Parathyroid adenoma (tissue), 2 donors: ENCODE measurements around the gene PRRC1.
A peak's percentile ranks its signal among the peaks of the same experiment; 100 is the strongest.

ENCODE experiments used
- H2AFZ ChIP-seq: fragments of 300-600 bp; sonication (generic); one replicate; pipeline ENCODE4 v1.7.0; 2017; ENCODE audit warnings: antibody characterized with exemption, mild to moderate bottlenecking
- H3K27ac ChIP-seq: fragments of 300-600 bp; sonication (generic); one replicate; pipeline ENCODE4 v1.7.0; 2017
- H3K27me3 ChIP-seq: fragments of 300-600 bp; sonication (generic); one replicate; pipeline ENCODE4 v1.7.0; 2017; ENCODE audit warnings: low read length; ENCODE audit not compliant: control insufficient read depth, insufficient read depth
- H3K36me3 ChIP-seq: fragments of 300-600 bp; sonication (generic); one replicate; pipeline ENCODE4 v1.7.0; 2017; ENCODE audit warnings: low read length; ENCODE audit not compliant: control insufficient read depth, insufficient read depth
- H3K4me1 ChIP-seq: fragments of 300-600 bp; sonication (generic); one replicate; pipeline ENCODE4 v1.7.0; 2017; ENCODE audit warnings: control low read depth
- H3K4me2 ChIP-seq: fragments of 300-600 bp; sonication (generic); one replicate; pipeline ENCODE4 v1.7.0; 2017; ENCODE audit warnings: low read length
- H3K4me3 ChIP-seq: fragments of 300-600 bp; sonication (generic); one replicate; pipeline ENCODE4 v1.7.0; 2017; ENCODE audit warnings: low read depth, low read length
- H3K79me2 ChIP-seq: fragments of 300-600 bp; sonication (generic); one replicate; pipeline ENCODE4 v1.7.0; 2017; ENCODE audit warnings: control low read depth
- H3K9ac ChIP-seq: fragments of 300-600 bp; sonication (generic); one replicate; pipeline ENCODE4 v1.7.0; 2017; ENCODE audit warnings: mild to moderate bottlenecking
- H3K9me3 ChIP-seq: fragments of 300-600 bp; sonication (generic); one replicate; pipeline ENCODE4 v1.7.0; 2017; ENCODE audit warnings: low read length; ENCODE audit not compliant: control insufficient read depth
- TF ChIP-seq, protein P1 (sequence below): fragments of 300-600 bp; sonication (generic); IDR thresholded peaks from one replicate; pipeline ENCODE4 v1.7.0; 2017; ENCODE audit warnings: antibody characterized with exemption, mild to moderate bottlenecking
- donor health status: primary hyperparathyroidism.

Gene PRRC1

DNA sequence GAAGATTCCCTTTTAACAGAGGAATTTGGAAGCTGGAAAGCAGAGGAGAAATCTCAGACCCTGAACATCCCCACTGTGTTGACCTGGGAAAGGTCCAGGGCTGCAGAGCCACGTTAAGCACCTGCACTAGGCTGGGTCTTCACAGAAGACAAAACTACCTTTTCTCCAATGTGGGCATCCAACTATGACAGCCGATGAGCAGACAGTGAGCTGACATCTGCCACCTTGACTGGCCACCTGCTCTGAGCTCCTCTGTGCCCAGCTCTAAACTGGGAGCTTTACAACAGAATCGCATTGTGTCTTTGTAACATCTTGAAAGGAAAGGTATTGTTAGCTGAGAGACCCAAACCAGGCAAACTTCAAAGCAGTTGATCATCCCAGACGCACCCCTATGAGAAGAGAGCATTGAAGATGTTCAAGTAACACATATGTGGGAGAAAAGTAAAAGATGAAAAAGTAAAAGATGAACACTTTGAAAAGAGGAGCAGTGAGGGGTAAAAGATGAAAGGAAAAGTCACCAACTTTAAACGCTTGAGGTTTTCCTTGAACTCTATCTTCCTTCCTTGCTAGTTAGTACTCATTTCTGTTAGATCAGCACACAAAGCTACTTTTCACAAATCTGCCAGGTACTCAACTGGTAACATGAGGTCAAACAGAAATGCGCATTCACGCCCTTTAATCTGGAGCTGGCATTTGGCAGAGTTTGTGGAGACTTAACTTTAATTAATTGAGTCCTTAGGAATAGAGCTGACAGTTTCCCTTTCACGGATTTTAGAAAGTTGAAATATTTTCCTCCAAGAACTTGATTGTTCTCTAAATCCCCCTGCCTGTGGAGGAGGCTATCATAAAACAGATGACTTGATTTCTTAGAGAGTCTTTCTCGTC lies 78.3 kb downstream of the PRRC1 start:
- H3K36me3 ChIP-seq, result no peaks in the 10 kb centered on the region
- no peak overlapping the region for H3K9ac ChIP-seq
- no peaks in the 10 kb centered on the region for H3K4me1 ChIP-seq
- no peak overlapping the region for H2AFZ ChIP-seq
- no peaks in the 10 kb centered on the region for H3K79me2 ChIP-seq
- H3K4me2 ChIP-seq, result no peak overlapping the region
- H3K27me3 ChIP-seq, result no peaks in the 10 kb centered on the region
- H3K27ac ChIP-seq, result no peak overlapping the region
- no peak overlapping the region for H3K4me3 ChIP-seq
- TF ChIP-seq, protein P1, sequence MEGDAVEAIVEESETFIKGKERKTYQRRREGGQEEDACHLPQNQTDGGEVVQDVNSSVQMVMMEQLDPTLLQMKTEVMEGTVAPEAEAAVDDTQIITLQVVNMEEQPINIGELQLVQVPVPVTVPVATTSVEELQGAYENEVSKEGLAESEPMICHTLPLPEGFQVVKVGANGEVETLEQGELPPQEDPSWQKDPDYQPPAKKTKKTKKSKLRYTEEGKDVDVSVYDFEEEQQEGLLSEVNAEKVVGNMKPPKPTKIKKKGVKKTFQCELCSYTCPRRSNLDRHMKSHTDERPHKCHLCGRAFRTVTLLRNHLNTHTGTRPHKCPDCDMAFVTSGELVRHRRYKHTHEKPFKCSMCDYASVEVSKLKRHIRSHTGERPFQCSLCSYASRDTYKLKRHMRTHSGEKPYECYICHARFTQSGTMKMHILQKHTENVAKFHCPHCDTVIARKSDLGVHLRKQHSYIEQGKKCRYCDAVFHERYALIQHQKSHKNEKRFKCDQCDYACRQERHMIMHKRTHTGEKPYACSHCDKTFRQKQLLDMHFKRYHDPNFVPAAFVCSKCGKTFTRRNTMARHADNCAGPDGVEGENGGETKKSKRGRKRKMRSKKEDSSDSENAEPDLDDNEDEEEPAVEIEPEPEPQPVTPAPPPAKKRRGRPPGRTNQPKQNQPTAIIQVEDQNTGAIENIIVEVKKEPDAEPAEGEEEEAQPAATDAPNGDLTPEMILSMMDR, result no peak
- no peaks in the 10 kb centered on the region for H3K9me3 ChIP-seq

DNA sequence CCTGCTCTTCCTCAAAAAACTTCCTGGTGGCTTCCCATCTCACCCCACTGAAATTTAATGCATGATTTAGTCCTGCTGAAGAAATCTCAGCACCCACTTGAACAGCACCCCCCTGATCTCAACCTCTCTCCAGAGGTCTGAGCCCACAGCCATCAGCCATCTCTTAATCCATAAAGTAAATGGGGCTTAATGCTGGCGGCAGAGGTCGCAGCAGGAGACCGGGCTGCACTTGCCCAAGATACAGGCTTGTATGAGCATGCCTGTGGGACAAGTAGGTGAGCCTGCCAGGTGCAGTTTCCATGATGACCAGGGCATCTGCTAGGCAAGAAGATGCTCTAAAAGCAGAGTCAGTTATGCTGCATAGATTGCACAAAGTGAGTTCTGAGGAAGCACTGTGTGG lies 79.1 kb downstream of the PRRC1 start:
- TF ChIP-seq, protein P1, result no peak
- H2AFZ ChIP-seq, result no peak overlapping the region

DNA sequence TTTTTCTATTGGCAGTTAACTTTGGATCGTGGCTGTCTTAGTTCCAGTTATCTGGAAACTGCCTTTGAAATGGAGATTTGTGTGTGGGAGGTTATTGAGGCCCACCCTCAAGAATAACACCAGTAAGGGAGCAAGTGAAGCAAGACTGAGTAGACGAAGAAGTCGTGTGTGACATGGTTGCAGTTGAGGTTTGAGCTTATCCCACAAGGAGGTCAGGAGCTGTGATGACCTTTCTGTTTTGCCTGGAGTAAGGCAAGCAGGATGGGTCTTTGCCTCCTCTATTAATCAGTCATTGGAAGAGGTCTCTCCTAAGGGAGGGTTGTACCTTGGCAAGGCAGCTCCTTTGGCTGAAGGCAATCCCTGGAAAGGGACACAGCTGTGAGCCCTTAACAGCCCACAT lies 81.9 kb downstream of the PRRC1 start:
- peak overlapping the region; percentile 17 for H3K27ac ChIP-seq
- peaks cover 3% of the 10 kb centered on the region for H3K4me1 ChIP-seq
- no peak overlapping the region for H3K9ac ChIP-seq
- TF ChIP-seq, protein P1, result no peak
- H3K4me3 ChIP-seq, result no peak overlapping the region
- no peaks in the 10 kb centered on the region for H3K9me3 ChIP-seq
- no peaks in the 10 kb centered on the region for H3K36me3 ChIP-seq
- no peaks in the 10 kb centered on the region for H3K79me2 ChIP-seq
- no peaks in the 10 kb centered on the region for H3K27me3 ChIP-seq
- no peak overlapping the region for H2AFZ ChIP-seq
- H3K4me2 ChIP-seq, result no peak overlapping the region

More for the DNA sequence above, 79.1 kb downstream of the PRRC1 start:
- no peak overlapping the region for H3K27ac ChIP-seq
- no peaks in the 10 kb centered on the region for H3K4me1 ChIP-seq
- H3K9me3 ChIP-seq, result no peaks in the 10 kb centered on the region
- H3K9ac ChIP-seq, result no peak overlapping the region
- no peaks in the 10 kb centered on the region for H3K36me3 ChIP-seq
- H3K27me3 ChIP-seq, result no peaks in the 10 kb centered on the region
- H3K4me2 ChIP-seq, result no peak overlapping the region
- no peaks in the 10 kb centered on the region for H3K79me2 ChIP-seq
- H3K4me3 ChIP-seq, result no peak overlapping the region

DNA sequence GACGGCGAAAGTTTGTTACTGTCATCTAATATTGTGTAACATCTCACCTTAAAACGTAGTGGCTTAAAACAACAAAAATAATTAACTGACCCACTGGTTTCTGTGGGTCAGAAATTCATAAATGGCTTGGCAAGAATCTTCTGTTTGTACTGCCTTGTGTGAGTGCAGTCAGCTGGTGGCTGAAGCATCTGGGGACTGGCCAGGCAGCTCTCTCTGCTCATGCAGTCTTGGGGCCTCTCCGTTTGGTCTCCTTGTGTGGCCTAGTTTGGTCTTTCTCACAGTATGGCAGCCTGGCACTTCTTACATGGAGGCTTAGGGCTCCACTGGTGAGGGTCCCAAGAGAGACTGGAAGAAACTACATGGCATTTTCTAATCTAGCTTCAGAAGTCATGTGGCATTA lies 82.4 kb downstream of the PRRC1 start:
- H3K36me3 ChIP-seq, result no peaks in the 10 kb centered on the region
- H3K9me3 ChIP-seq, result no peaks in the 10 kb centered on the region
- H3K4me3 ChIP-seq, result no peak overlapping the region
- H3K4me1 ChIP-seq, result peaks cover 3% of the 10 kb centered on the region
- H3K9ac ChIP-seq, result no peak overlapping the region
- no peak overlapping the region for H2AFZ ChIP-seq
- no peaks in the 10 kb centered on the region for H3K79me2 ChIP-seq
- TF ChIP-seq, protein P1, result no peak
- H3K27me3 ChIP-seq, result no peaks in the 10 kb centered on the region
- H3K4me2 ChIP-seq, result no peak overlapping the region
- no peak overlapping the region for H3K27ac ChIP-seq

DNA sequence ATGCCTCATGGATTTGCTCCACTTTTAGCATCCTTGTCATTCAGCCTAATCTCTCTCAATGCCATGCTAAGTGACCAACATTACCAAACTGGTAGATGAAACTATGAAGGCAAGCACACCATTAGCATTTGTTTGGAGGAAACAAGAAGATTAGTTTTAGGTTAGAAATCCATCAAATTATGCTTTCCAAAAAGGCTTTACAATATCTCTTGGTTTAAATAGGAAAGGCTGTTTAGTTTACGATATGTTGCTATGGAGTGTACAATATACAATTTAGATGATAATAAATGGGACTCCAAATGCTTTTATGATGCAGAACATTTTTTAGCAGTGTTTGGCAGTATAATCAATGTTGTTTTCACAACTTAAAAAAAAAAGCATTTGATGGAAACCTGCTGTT lies 83.7 kb downstream of the PRRC1 start:
- Histone ChIP-seq H3K27ac (no peak overlapping the region), H3K4me3 (no peak overlapping the region), H2AFZ (no peak overlapping the region), H3K9ac (no peak overlapping the region), H3K36me3 (no peaks in the 10 kb centered on the region), H3K79me2 (no peaks in the 10 kb centered on the region), H3K4me1 (peaks cover 3% of the 10 kb centered on the region), H3K27me3 (no peaks in the 10 kb centered on the region), H3K4me2 (no peak overlapping the region), H3K9me3 (no peaks in the 10 kb centered on the region)
- TF ChIP-seq, protein P1, result no peak
